SKM-1 treated with dmso at 0.1 percent for 144 hours (cell line): ENCODE data around the gene ST8SIA4.

Source experiments
- DNase-seq: peaks from one replicate; lab custom pipeline; 2025; ENCODE audit not compliant: unreplicated experiment; lab: John Stamatoyannopoulos, UW

ST8SIA4 gene

DNA sequence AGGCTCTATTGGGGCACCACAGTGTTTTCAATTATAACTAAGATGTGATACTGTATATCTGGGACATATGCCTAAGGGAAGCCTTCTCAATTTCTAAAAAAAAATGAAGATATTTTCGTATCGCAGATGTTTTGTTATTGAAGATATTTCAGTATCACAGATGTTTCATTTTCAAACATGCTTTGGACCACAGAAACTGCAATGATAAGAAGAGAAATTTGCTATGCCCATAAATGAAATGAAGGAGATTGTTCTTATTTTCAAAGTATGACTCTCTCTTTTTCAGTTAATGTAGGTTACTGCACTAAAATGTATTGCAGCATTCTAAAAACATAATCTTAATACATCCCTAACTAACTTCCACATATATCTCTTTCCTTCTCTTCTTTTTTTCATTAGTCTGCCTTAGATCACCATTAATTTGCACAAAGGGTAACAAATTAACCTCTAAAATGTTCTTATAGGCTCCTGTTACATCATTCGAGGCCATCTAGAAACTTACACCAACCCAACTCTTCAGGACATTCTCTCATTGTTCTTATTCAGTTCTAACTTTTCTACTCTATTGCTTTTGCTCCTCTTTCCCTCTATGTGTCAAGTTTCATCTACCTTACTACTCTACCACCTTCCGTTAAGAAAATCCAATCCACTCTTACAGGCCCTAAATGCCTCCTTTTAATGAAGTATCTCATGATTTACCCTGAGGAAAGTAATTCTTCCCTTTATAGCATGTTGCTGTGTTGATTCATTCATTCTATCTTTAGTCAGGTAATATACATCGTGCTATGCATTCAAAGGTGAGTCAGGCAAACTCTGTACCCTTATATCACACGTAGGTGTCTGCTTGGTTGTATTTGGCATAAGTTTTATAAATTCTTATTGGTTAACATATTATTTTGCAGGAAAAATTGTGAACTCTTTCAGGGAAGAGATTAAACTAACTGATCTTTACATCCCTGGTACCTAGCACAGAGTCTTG lies 70.5 kb downstream of the ST8SIA4 start:
- DNase-seq: no peak

- DNase-seq: no peak
These were observed 74.2 kb downstream of the ST8SIA4 start for GRCh38 chr5:100828898-100829356.

GRCh38 chr5:100828071-100828897 lies 74.8 kb downstream of the ST8SIA4 start:
- DNase-seq: no peak

DNA sequence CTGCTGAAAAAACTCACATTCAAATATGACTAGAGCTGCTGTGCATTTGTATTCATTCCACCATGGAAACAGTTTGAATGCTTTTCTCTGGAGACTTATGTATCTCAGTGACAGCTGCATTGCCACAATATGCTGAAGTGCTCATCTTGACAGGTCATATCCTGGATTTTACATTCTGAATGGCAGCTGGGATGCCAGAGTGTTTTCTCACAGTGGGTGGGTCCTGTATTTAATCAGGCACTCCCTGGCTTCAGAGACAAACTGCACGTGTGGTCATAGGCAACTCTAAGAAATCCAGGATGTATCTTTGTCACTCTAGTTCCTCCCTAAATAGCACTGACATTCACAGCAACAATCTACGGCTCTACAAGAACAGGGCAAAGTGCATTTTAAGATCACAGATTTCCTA lies 75.6 kb downstream of the ST8SIA4 start:
- no peak for DNase-seq

GRCh38 chr5:100826133-100826532 lies 76.9 kb downstream of the ST8SIA4 start:
- DNase-seq: no peak

GRCh38 chr5:100824635-100825034 lies 78.4 kb downstream of the ST8SIA4 start:
- DNase-seq: no peak

GRCh38 chr5:100823812-100824211 lies 79.3 kb downstream of the ST8SIA4 start:
- no peak for DNase-seq

GRCh38 chr5:100821751-100822150 lies 81.3 kb downstream of the ST8SIA4 start:
- no peak for DNase-seq

- no peak for DNase-seq
These were observed 84.7 kb downstream of the ST8SIA4 start for GRCh38 chr5:100818340-100818739.

GRCh38 chr5:100803397-100803796 lies 99.7 kb downstream of the ST8SIA4 start:
- DNase-seq: no peak

- DNase-seq: no peak
These were observed 100.9 kb downstream of the ST8SIA4 start for GRCh38 chr5:100802208-100802607.

DNA sequence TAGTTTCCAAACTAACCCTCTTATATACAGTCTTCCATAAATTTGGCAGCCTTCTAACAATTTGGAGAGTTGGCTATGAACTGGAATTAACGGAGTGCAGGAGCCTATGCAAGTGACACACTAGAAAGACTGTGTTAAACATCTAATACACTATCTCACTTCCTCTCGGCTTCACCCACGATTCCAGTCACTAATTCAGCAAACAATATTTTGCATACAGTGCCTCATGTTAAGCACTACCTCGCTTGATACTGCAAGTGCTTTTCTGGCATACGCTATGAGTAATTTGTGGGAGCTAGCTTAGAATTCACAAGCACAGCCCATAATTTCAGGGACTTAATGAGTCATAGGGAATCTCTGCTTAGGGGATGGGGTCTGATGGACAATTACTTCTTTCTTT lies 102.5 kb downstream of the ST8SIA4 start:
- DNase-seq: no peak

DNA sequence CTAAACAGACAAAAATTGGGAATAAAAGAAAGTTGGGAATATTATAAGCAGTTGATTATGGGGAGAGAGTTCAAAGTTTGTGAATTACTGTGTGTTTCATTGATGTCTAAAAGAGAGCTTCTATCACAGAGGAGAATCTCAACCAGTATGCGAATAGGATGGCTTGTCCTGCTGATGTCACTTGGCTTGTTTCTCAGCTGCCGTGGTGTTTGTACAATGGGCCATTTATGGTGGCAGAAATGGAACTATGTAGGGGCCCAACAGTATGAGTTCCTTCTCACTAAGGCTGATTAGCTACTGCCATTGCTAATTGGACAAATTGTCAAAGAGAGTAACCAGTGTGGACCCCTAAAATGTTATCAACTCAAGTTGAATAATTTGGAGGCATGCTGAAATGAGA lies 103.9 kb downstream of the ST8SIA4 start:
- no peak for DNase-seq

- no peak for DNase-seq
These were observed 105.2 kb downstream of the ST8SIA4 start for GRCh38 chr5:100797861-100798260.

- DNase-seq: no peak
These were observed 106.2 kb downstream of the ST8SIA4 start for GRCh38 chr5:100796851-100797250.

- DNase-seq: no peak
These were observed 108.2 kb downstream of the ST8SIA4 start for GRCh38 chr5:100794844-100795243.

DNA sequence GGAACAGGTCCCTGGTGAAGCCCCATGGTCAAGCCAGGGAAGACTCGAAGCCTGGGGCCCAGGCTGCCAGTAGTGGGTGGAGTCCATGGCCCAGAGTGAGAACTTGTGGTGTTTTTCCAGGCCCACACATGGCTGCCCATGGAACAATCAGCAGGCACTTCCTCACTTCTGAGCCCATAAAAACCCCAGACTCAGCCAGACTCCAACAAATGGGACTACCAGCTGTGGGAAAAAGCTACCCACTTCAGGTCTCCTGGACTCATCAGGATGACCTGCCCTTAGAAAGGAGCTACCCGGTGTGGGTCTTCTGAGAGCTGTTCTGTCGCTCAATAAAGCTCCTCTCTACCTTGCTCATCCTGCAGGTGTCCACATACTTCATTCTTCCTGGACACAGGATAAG lies 108.9 kb downstream of the ST8SIA4 start:
- no peak for DNase-seq

DNA sequence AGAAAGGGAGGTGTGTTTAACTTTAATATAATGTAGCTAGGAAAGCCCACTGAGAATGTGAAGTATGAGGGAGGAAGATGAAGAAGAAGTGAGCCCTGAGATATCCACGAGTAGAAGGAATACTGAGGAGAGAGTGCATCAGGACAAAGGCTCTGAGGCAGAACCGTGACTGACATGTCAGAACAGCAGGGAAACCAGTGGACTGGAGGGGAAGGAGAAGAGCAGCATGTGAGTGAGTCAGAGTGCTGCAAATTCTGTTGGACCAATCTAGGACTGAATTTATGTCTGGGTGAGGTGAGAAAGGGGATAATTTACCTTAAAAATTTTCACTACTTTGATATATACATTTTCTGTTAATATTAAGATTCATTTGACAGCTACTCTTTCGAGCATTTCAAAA lies 110.3 kb downstream of the ST8SIA4 start:
- no peak for DNase-seq

GRCh38 chr5:100791391-100791790 lies 111.7 kb downstream of the ST8SIA4 start:
- no peak for DNase-seq

DNA sequence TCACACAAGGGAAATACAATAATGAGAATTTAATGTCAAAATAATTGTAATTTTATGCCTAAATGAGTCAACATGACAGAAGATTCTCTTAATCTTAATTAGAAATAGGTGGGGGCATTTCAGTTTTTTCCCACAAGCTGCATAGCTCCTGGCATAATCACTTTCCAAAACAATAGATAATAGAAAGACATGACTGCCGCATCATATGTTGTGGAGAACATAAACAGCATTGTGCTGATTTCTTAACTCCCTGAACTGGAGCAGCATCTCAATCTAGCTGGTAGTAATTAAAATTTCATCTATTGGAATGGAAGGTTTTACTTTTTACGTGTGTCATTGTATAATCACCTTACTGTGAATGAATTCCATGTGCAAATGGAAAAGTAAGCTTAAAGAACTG lies 112.1 kb downstream of the ST8SIA4 start:
- no peak for DNase-seq

DNA sequence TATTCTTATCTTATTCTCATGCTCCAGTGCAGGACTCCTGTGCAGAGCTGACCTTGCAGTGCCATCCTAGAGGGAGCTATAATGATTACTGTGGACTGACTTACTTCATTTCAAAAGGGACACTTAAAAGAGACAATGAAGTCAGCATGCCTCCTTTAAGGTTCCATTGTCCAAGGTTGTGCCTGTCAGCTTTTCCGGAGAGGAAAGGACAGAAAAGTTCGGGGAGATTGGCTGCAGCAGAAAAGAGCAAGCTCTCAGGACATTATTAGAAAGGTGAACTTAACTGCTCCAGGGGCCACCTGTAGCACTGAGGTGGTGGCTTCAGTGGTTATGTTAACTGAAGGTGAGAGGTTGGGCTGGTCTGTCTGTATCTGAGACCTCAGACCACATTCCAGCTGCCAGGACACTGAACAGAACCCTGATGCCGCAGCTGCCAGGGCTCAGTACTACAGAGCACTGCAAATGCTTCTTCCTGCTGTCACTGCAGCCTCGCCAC lies 112.9 kb downstream of the ST8SIA4 start:
- DNase-seq: no peak

DNA sequence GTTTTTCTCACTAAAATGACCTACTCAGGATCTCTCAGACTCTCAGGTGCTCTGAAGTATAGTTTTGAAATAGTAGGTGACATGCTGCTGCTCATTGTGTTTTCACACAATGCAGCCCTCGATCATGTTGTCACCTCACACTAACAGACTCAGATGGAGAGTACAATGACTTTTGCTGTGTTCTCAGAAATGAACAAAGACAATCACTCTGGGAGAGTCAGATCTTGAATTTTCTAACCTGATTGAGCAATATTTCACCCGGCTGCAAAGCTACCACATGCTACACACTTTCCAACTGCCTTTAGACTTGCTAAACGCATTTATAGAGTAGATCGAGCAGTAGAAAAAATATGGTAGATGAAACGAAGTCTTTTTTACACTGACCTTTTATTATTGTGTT lies 113.4 kb downstream of the ST8SIA4 start:
- no peak for DNase-seq
